Retinal pigment epithelial cell (primary cell): ENCODE data around the gene CNOT8.
"Not testable (repeated sequence)": the region's sequence is repeated elsewhere in the genome, so short reads cannot be mapped to it uniquely, and the experiment has no call there.

Experiments used
- DNase-seq: peaks from one replicate; pipeline ENCODE4 v3.0.0-alpha.2; 2010; ENCODE audit warnings: low read depth
- H3K4me3 ChIP-seq: 2 replicates; pipeline ENCODE4 v1.5.1; 2011; ENCODE audit warnings: mild to moderate bottlenecking, low read length, control low read depth, moderate library complexity
- CTCF ChIP-seq: conservative IDR thresholded peaks from 2 replicates; pipeline ENCODE4 v1.5.1; 2011; ENCODE audit warnings: low read depth, low read length, control low read depth, inconsistent platforms

The CNOT8 gene

GRCh38 chr5:154896562-154897165 is 38.2 kb downstream of the CNOT8 start:
- DNase-seq = no peak
- no peak overlapping the region for H3K4me3 ChIP-seq
- no peak for TF ChIP-seq CTCF

GRCh38 chr5:154898210-154898609 is 39.8 kb downstream of the CNOT8 start:
- H3K4me3 ChIP-seq = no peak overlapping the region
- TF ChIP-seq CTCF = no peak
- no peak for DNase-seq

GRCh38 chr5:154899151-154899816 is 40.9 kb downstream of the CNOT8 start:
- DNase-seq = no peak
- H3K4me3 ChIP-seq = no peak overlapping the region
- no peak for TF ChIP-seq CTCF

DNA sequence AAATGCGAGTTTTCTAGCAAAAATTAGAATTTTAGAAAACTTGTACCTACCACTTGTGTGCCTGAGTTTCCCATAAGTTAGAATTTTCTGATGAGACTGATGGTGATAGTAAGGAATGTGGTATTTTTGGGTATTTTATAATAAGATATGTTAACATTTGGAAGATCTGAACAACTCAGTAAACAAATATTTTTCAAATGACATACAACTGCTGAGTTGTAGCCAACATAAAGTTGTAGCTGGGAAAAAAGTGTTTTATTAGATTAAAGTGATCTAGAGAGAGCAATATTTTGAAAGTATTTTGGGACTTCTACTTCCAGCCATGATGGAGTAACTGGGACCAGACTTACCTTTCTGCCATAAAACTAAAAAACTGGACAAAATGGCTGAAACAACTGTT is 41.6 kb downstream of the CNOT8 start:
- TF ChIP-seq CTCF = no peak
- no peak for DNase-seq

GRCh38 chr5:154901276-154901675 is 42.8 kb downstream of the CNOT8 start:
- no peak overlapping the region for H3K4me3 ChIP-seq
- no peak for TF ChIP-seq CTCF
- DNase-seq = no peak

More for the DNA sequence above, 41.6 kb downstream of the CNOT8 start:
- H3K4me3 ChIP-seq = no peak overlapping the region

- no peak for DNase-seq
- no peak for TF ChIP-seq CTCF
- no peak overlapping the region for H3K4me3 ChIP-seq
These were observed 43.5 kb downstream of the CNOT8 start for GRCh38 chr5:154901913-154902312.

DNA sequence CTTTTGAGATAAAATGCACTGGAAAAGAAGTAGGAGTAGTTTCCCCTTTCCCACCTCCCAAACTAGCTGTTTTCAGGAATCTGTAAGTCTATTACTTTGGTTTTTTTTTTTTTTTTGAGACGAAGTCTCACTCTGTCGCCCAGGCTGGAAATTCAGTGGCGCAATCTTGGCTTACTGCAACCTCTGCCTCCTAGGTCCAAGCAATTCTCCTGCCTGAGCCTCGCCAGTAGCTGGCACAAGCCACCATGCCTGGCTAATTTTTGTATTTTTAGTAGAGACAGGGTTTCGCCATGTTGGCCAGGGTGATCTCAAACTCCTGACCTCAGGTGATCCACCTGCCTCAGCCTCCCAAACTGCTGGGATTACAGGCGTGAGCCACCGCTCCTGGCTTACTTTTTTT is 47.2 kb downstream of the CNOT8 start:
- H3K4me3 ChIP-seq, DNase-seq: not testable (repeated sequence)
